Neural progenitor cell (in vitro differentiated cells): ENCODE data around the gene IFT88. TPM values are rescaled to one million over a fixed set of nuclear protein-coding genes. Genes with fewer than 3 reads are reported as not detected.

Experiments
- DNase-seq: peaks from one replicate; pipeline ENCODE4 v3.0.0-alpha.2; 2016; ENCODE audit warnings: low spot score
- H2AFZ ChIP-seq: fragments of 200-600 bp; sonication (generic); replicated peaks from 2 replicates; pipeline ENCODE4 v1.6.1; 2016; ENCODE audit warnings: antibody characterized with exemption
- H3F3A ChIP-seq: fragments of 200-600 bp; sonication (generic); 2 replicates; pipeline ENCODE4 v1.6.1; 2016; ENCODE audit warnings: antibody characterized with exemption, low read depth
- H3K27ac ChIP-seq: fragments of 200-600 bp; sonication (generic); 2 replicates; pipeline ENCODE4 v1.5.1; 2016; ENCODE audit warnings: mild to moderate bottlenecking
- H3K27me3 ChIP-seq: fragments of 200-600 bp; sonication (generic); 2 replicates; pipeline ENCODE4 v1.6.1; 2016; ENCODE audit warnings: mild to moderate bottlenecking, moderate library complexity
- H3K36me3 ChIP-seq: fragments of 200-600 bp; sonication (generic); 2 replicates; pipeline ENCODE4 v1.5.1; 2016
- H3K4me1 ChIP-seq: fragments of 200-600 bp; sonication (generic); 2 replicates; pipeline ENCODE4 v1.6.1; 2016; ENCODE audit warnings: mixed run types
- H3K4me2 ChIP-seq: fragments of 200-600 bp; sonication (generic); 2 replicates; pipeline ENCODE4 v1.6.1; 2016
- H3K4me3 ChIP-seq: fragments of 200-600 bp; sonication (generic); 2 replicates; pipeline ENCODE4 v1.5.1; 2016
- H3K79me2 ChIP-seq: fragments of 200-600 bp; sonication (generic); 2 replicates; pipeline ENCODE4 v1.6.1; 2016; ENCODE audit warnings: low read depth
- H3K9ac ChIP-seq: fragments of 200-600 bp; sonication (generic); 2 replicates; pipeline ENCODE4 v1.6.1; 2016
- H3K9me3 ChIP-seq: fragments of 200-600 bp; sonication (generic); 2 replicates; pipeline ENCODE4 v1.5.1; 2016; ENCODE audit warnings: low read depth
- H4K20me1 ChIP-seq: fragments of 200-600 bp; sonication (generic); 2 replicates; pipeline ENCODE4 v1.6.1; 2016; ENCODE audit warnings: low read depth
- H3K27ac Mint-ChIP-seq: 3 replicates; pipeline ENCODE4 v1.8.0; 2021; ENCODE audit warnings: mixed read lengths
- H3K27me3 Mint-ChIP-seq: 2 replicates; pipeline ENCODE4 v1.8.0; 2022; ENCODE audit warnings: low read depth, mild to moderate bottlenecking, inconsistent platforms, moderate library complexity, mixed read lengths; ENCODE audit not compliant: insufficient read depth
- H3K36me3 Mint-ChIP-seq: 3 replicates; pipeline ENCODE4 v1.8.0; 2021; ENCODE audit warnings: mixed read lengths
- H3K4me1 Mint-ChIP-seq: 3 replicates; pipeline ENCODE4 v1.8.0; 2021; ENCODE audit warnings: mixed read lengths
- H3K4me3 Mint-ChIP-seq: 3 replicates; pipeline ENCODE4 v1.8.0; 2021; ENCODE audit warnings: mild to moderate bottlenecking, moderate library complexity, mixed read lengths
- H3K9me3 Mint-ChIP-seq: 3 replicates; pipeline ENCODE4 v1.8.0; 2020; ENCODE audit warnings: mixed read lengths
- CTCF ChIP-seq: fragments of 200-600 bp; sonication (generic); IDR thresholded peaks from 2 replicates; pipeline ENCODE4 v1.5.1; 2017; ENCODE audit warnings: antibody characterized with exemption, mild to moderate bottlenecking
- EZH2 ChIP-seq: fragments of 200-600 bp; sonication (generic); IDR thresholded peaks from 2 replicates; pipeline ENCODE4 v1.6.1; 2017; ENCODE audit warnings: antibody characterized with exemption, mild to moderate bottlenecking, moderate library complexity
- EZH2phosphoT487 ChIP-seq: fragments of 200-600 bp; sonication (generic); IDR thresholded peaks from 2 replicates; pipeline ENCODE4 v1.6.1; 2017; ENCODE audit warnings: antibody characterized with exemption
- total RNA-seq: library from RNA; depleted of rRNA; stranded (reverse); fragments of >200 nt; gene quantifications from 2 replicates; pipeline ENCODE4 v1.2.3, GENCODE V29; 2015; ENCODE audit warnings: low replicate concordance

Gene IFT88
- total RNA-seq, 1 donor from 2014 or later: 18.4 TPM

- no peaks in the 10 kb centered on the region for H3F3A ChIP-seq
- H3K79me2 ChIP-seq: no peaks in the 10 kb centered on the region
- no peak overlapping the region for H3K4me3 ChIP-seq
- peaks cover 2% of the 10 kb centered on the region for H3K27me3 Mint-ChIP-seq
- no peaks in the 10 kb centered on the region for H3K4me1 ChIP-seq
- no peaks in the 10 kb centered on the region for H3K27me3 ChIP-seq
- H3K27ac ChIP-seq: no peak overlapping the region
- no peaks in the 10 kb centered on the region for H3K36me3 ChIP-seq
- DNase-seq: no peak
- H3K36me3 Mint-ChIP-seq: no peaks in the 10 kb centered on the region
- no peak overlapping the region for H3K27ac Mint-ChIP-seq
- TF ChIP-seq EZH2 (no peak), EZH2phosphoT487 (no peak), CTCF (no peak)
- H3K9me3 Mint-ChIP-seq: no peaks in the 10 kb centered on the region
- H3K9ac ChIP-seq: no peak overlapping the region
- no peak overlapping the region for H3K4me2 ChIP-seq
- peaks cover 11% of the 10 kb centered on the region for H3K4me1 Mint-ChIP-seq
- H3K9me3 ChIP-seq: no peaks in the 10 kb centered on the region
- no peak overlapping the region for H3K4me3 Mint-ChIP-seq
- no peak overlapping the region for H2AFZ ChIP-seq
- H4K20me1 ChIP-seq: no peaks in the 10 kb centered on the region
Observed at GRCh38 chr13:20550799-20551198, 16.2 kb upstream of the IFT88 start.

DNA sequence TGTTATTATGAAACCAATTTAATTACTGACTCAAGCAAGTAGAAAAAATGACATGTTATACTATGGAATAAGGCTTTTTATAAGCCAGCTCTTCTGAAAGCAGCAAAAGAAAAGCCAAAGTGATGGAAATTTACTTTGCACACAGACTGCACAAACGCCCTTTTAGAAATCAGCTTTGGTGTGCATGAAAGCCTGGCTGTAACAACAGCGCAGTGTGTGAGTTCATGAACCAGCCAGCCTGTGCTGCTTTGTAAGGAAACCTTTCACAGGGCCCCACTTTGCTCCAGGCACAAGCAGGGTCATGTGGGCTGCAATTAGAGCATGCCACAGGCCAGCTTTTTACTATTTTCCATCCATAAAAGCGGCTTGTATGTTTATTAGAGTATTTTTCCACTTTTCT is 13.6 kb upstream of the IFT88 start:
- H3K9ac ChIP-seq: no peak overlapping the region
- no peaks in the 10 kb centered on the region for H3K79me2 ChIP-seq
- no peaks in the 10 kb centered on the region for H3K4me1 ChIP-seq
- H2AFZ ChIP-seq: no peak overlapping the region
- TF ChIP-seq CTCF (no peak), EZH2phosphoT487 (no peak), EZH2 (no peak)
- no peak overlapping the region for H3K4me2 ChIP-seq
- H3K36me3 ChIP-seq: no peaks in the 10 kb centered on the region
- no peak overlapping the region for H3K4me3 ChIP-seq
- Mint-ChIP-seq H3K9me3 (no peaks in the 10 kb centered on the region), H3K4me1 (peaks cover 11% of the 10 kb centered on the region), H3K27ac (peak overlapping the region; percentile 92), H3K4me3 (no peak overlapping the region), H3K36me3 (no peaks in the 10 kb centered on the region), H3K27me3 (no peaks in the 10 kb centered on the region)
- H3K9me3 ChIP-seq: no peaks in the 10 kb centered on the region
- no peak overlapping the region for H3K27ac ChIP-seq
- H4K20me1 ChIP-seq: no peaks in the 10 kb centered on the region
- DNase-seq: no peak
- no peaks in the 10 kb centered on the region for H3F3A ChIP-seq
- H3K27me3 ChIP-seq: no peaks in the 10 kb centered on the region

- Histone ChIP-seq H3K79me2 (no peaks in the 10 kb centered on the region), H4K20me1 (no peaks in the 10 kb centered on the region), H2AFZ (no peak overlapping the region), H3K4me3 (no peak overlapping the region), H3K9me3 (no peaks in the 10 kb centered on the region), H3K27ac (no peak overlapping the region), H3K9ac (no peak overlapping the region), H3K27me3 (no peaks in the 10 kb centered on the region), H3K4me2 (no peak overlapping the region), H3F3A (no peaks in the 10 kb centered on the region), H3K36me3 (no peaks in the 10 kb centered on the region), H3K4me1 (no peaks in the 10 kb centered on the region)
- no peak for TF ChIP-seq EZH2phosphoT487
- TF ChIP-seq EZH2: no peak
- TF ChIP-seq CTCF: no peak
- H3K36me3 Mint-ChIP-seq: no peaks in the 10 kb centered on the region
- no peaks in the 10 kb centered on the region for H3K4me1 Mint-ChIP-seq
- no peak for DNase-seq
- no peak overlapping the region for H3K27ac Mint-ChIP-seq
- peaks cover 2% of the 10 kb centered on the region for H3K9me3 Mint-ChIP-seq
- peaks cover 3% of the 10 kb centered on the region for H3K27me3 Mint-ChIP-seq
- H3K4me3 Mint-ChIP-seq: no peak overlapping the region
Observed at GRCh38 chr13:20558982-20559381, 8.0 kb upstream of the IFT88 start.
